H1 (cell line): ENCODE results near the gene EPB41L4B. TPM values are rescaled to one million over a fixed set of nuclear protein-coding genes. Genes with fewer than 3 reads are reported as not detected.

Experiments used
- CTCF ChIA-PET: fragments of 300-600 bp; sonication (Branson Sonifier 250); formaldehyde crosslinking; loops from one replicate; lab custom pipeline; 2021; ENCODE audit not compliant: partially characterized antibody; lab: Charles Lee
- POLR2A ChIA-PET: fragments of 300-600 bp; sonication (Branson Sonifier 250); formaldehyde crosslinking; loops from one replicate; lab custom pipeline; 2021; ENCODE audit warnings: inconsistent platforms; ENCODE audit not compliant: partially characterized antibody; lab: Charles Lee
- DNase-seq, 2 experiments: peaks; one replicate each; pipeline versions ENCODE4 v3.0.0 to v3.0.0-alpha.2; 2010 to 2022; ENCODE audit warnings: low spot score in 2 of 2, low read depth in 1 of 2, mixed read lengths in 1 of 2
- FAIRE-seq: peaks from 2 replicates; lab custom pipeline; 2011; peaks lifted over from hg19 to GRCh38; lab: Jason Lieb, UNC
- H2AFZ ChIP-seq: 2 replicates; pipeline ENCODE4 v1.8.1; 2012; ENCODE audit warnings: low read length, inconsistent platforms
- H2AK5ac ChIP-seq: 2 replicates; pipeline ENCODE4 v1.6.1; 2013; ENCODE audit warnings: low read depth, low read length
- H2BK120ac ChIP-seq: replicated peaks from 2 replicates; pipeline ENCODE3; 2013; ENCODE audit warnings: low read depth, low read length, inconsistent platforms
- H2BK12ac ChIP-seq: 2 replicates; pipeline ENCODE4 v1.6.1; 2013; ENCODE audit warnings: low read depth, low read length
- H2BK15ac ChIP-seq: 2 replicates; pipeline ENCODE4 v1.6.1; 2013; ENCODE audit warnings: low read length
- H2BK20ac ChIP-seq: 2 replicates; pipeline ENCODE4 v1.6.1; 2013; ENCODE audit warnings: low read length
- H2BK5ac ChIP-seq: 2 replicates; pipeline ENCODE4 v1.6.1; 2013; ENCODE audit warnings: low read depth, low read length
- H3K14ac ChIP-seq: 2 replicates; pipeline ENCODE4 v1.6.1; 2013; ENCODE audit warnings: inconsistent platforms; ENCODE audit not compliant: insufficient read length
- H3K18ac ChIP-seq: 2 replicates; pipeline ENCODE4 v1.6.1; 2013; ENCODE audit warnings: low read length; ENCODE audit errors: extremely low read depth
- H3K23ac ChIP-seq: 2 replicates; pipeline ENCODE4 v1.6.1; 2013; ENCODE audit warnings: inconsistent platforms; ENCODE audit not compliant: insufficient read length
- H3K23me2 ChIP-seq: 2 replicates; pipeline ENCODE4 v1.6.1; 2013; ENCODE audit warnings: low read depth, low read length
- H3K27ac ChIP-seq: 2 replicates; pipeline ENCODE4 v1.6.1; 2011; ENCODE audit warnings: low read depth, low read length, inconsistent platforms
- H3K27me3 ChIP-seq, 4 experiments: replicated peaks in 1 of 4; 1 replicate in 1 of 4; 2 replicates in 3 of 4; pipeline versions ENCODE4 v1.6.1 to v1.8.1; 2011 to 2013; ENCODE audit warnings: low read length in 3 of 4, mild to moderate bottlenecking in 3 of 4, inconsistent platforms in 2 of 4, mixed read lengths in 2 of 4, moderate library complexity in 1 of 4; ENCODE audit not compliant: control insufficient read depth in 3 of 4, insufficient read depth in 3 of 4; ENCODE audit errors: extremely low read depth in 1 of 4
- H3K36me3 ChIP-seq, 4 experiments: 2 replicates each; pipeline versions ENCODE4 v1.6.1 to v1.8.1; 2011 to 2013; ENCODE audit warnings: mild to moderate bottlenecking in 4 of 4, low read length in 3 of 4, moderate library complexity in 2 of 4, control low read depth in 1 of 4, inconsistent platforms in 1 of 4; ENCODE audit not compliant: insufficient read depth in 4 of 4, control insufficient read depth in 2 of 4
- H3K4ac ChIP-seq: replicated peaks from 2 replicates; pipeline ENCODE3; 2013; ENCODE audit warnings: low read length, low read depth, mixed read lengths, inconsistent platforms; ENCODE audit not compliant: insufficient read length
- H3K4me1 ChIP-seq, 4 experiments: replicated peaks in 1 of 4; 1 replicate in 1 of 4; 2 replicates in 3 of 4; pipeline versions ENCODE4 v1.6.1 to v1.8.1; 2011 to 2013; ENCODE audit warnings: low read length in 3 of 4, inconsistent platforms in 2 of 4, mixed read lengths in 1 of 4; ENCODE audit not compliant: insufficient read depth in 4 of 4, control insufficient read depth in 3 of 4
- H3K4me2 ChIP-seq, 2 experiments: 2 replicates each; pipeline versions ENCODE4 v1.6.1 to v1.8.1; 2011 to 2013; ENCODE audit warnings: low read depth in 2 of 2, low read length in 2 of 2, control low read depth in 1 of 2, inconsistent platforms in 1 of 2, mild to moderate bottlenecking in 1 of 2; ENCODE audit not compliant: insufficient read depth in 1 of 2
- H3K4me3 ChIP-seq, 4 experiments: fragments of 200-600, 300-600 bp in 1 of 4; sonication (generic), shearing (Covaris generic), sonication (Bioruptor Twin) in 1 of 4; 2 replicates each; pipeline versions ENCODE4 v1.5.1 to v1.8.1; 2011 to 2016; ENCODE audit warnings: low read length in 4 of 4, low read depth in 3 of 4, control low read depth in 2 of 4, inconsistent platforms in 2 of 4, mild to moderate bottlenecking in 2 of 4, mixed read lengths in 1 of 4, moderate library complexity in 1 of 4; ENCODE audit not compliant: insufficient read depth in 2 of 4; ENCODE audit errors: extremely low read depth in 1 of 4
- H3K56ac ChIP-seq: replicated peaks from 2 replicates; pipeline ENCODE3; 2013; ENCODE audit warnings: low read depth, mild to moderate bottlenecking, mixed read lengths, low read length, inconsistent platforms; ENCODE audit not compliant: insufficient read length
- H3K79me1 ChIP-seq: 2 replicates; pipeline ENCODE4 v1.6.1; 2013; ENCODE audit warnings: low read depth, low read length, control low read depth
- H3K79me2 ChIP-seq, 2 experiments: 2 replicates each; pipeline versions ENCODE4 v1.6.1 to v1.8.1; 2012 to 2013; ENCODE audit warnings: low read length in 2 of 2, mild to moderate bottlenecking in 2 of 2, inconsistent platforms in 1 of 2; ENCODE audit not compliant: insufficient read depth in 2 of 2, control insufficient read depth in 1 of 2
- H3K9ac ChIP-seq, 4 experiments: replicated peaks in 1 of 4; 1 replicate in 1 of 4; 2 replicates in 3 of 4; pipeline versions ENCODE4 v1.6.1 to v1.8.1; 2011 to 2013; ENCODE audit warnings: low read depth in 3 of 4, low read length in 3 of 4, control low read depth in 2 of 4, mild to moderate bottlenecking in 2 of 4, moderate library complexity in 2 of 4, inconsistent platforms in 1 of 4; ENCODE audit errors: extremely low read depth in 1 of 4
- H3K9me3 ChIP-seq, 2 experiments: 2 replicates each; pipeline versions ENCODE4 v1.6.1 to v1.8.1; 2012 to 2013; ENCODE audit warnings: mild to moderate bottlenecking in 2 of 2, moderate library complexity in 2 of 2, control low read depth in 1 of 2, inconsistent platforms in 1 of 2, low read depth in 1 of 2, low read length in 1 of 2, mixed read lengths in 1 of 2; ENCODE audit not compliant: insufficient read depth in 2 of 2
- H4K20me1 ChIP-seq, 2 experiments: replicated peaks in 1 of 2; 2 replicates each; pipeline versions ENCODE3 to v1.8.1; 2011 to 2013; ENCODE audit warnings: inconsistent platforms in 2 of 2, low read length in 2 of 2, mild to moderate bottlenecking in 1 of 2; ENCODE audit not compliant: insufficient read depth in 2 of 2, control insufficient read depth in 1 of 2
- H4K5ac ChIP-seq: 2 replicates; pipeline ENCODE4 v1.6.1; 2013; ENCODE audit warnings: low read length, low read depth, mixed read lengths, inconsistent platforms; ENCODE audit not compliant: insufficient read length
- H4K8ac ChIP-seq: 2 replicates; pipeline ENCODE4 v1.8.0; 2013; ENCODE audit warnings: mild to moderate bottlenecking, moderate library complexity, low read length, inconsistent platforms; ENCODE audit not compliant: insufficient read depth; ENCODE audit errors: extremely low read depth
- H4K91ac ChIP-seq: replicated peaks from 2 replicates; pipeline ENCODE3; 2013; ENCODE audit warnings: low read length, mixed read lengths, inconsistent platforms; ENCODE audit not compliant: insufficient read length
- CTCF ChIP-seq, 3 experiments: IDR thresholded peaks; 1 replicate in 2 of 3; 2 replicates in 1 of 3; pipeline versions ENCODE4 v1.5.1 to v1.6.1; 2011; ENCODE audit warnings: low read length in 3 of 3, mild to moderate bottlenecking in 3 of 3, inconsistent platforms in 2 of 3, low read depth in 1 of 3, moderate library complexity in 1 of 3; ENCODE audit not compliant: insufficient read depth in 1 of 3; ENCODE audit errors: control extremely low read depth in 1 of 3
- HDAC2 ChIP-seq, 2 experiments: fragments of 300-600 bp in 1 of 2; sonication (generic) in 1 of 2; IDR thresholded peaks; 2 replicates each; pipeline ENCODE4 v1.6.1; 2011 to 2012; ENCODE audit warnings: low read depth in 2 of 2, low read length in 2 of 2, mild to moderate bottlenecking in 2 of 2, moderate library complexity in 2 of 2, borderline replicate concordance in 1 of 2, inconsistent platforms in 1 of 2
- KDM4A ChIP-seq: IDR thresholded peaks from one replicate; pipeline ENCODE4 v1.7.1; 2012; ENCODE audit warnings: low read depth, mild to moderate bottlenecking, moderate library complexity, low read length, inconsistent platforms; ENCODE audit not compliant: severe bottlenecking
- NRF1 ChIP-seq: IDR thresholded peaks from 2 replicates; pipeline ENCODE4 v1.6.1; 2011; ENCODE audit warnings: mild to moderate bottlenecking, low read depth, low read length, improper control_type of control experiment
- RAD21 ChIP-seq, 2 experiments: IDR thresholded peaks in 1 of 2; conservative IDR thresholded peaks in 1 of 2; 2 replicates each; pipeline ENCODE4 v1.6.1; 2011; ENCODE audit warnings: low read depth in 2 of 2, low read length in 2 of 2, improper control_type of control experiment in 1 of 2, inconsistent platforms in 1 of 2, mild to moderate bottlenecking in 1 of 2, moderate library complexity in 1 of 2
- SRF ChIP-seq: IDR thresholded peaks from 2 replicates; pipeline ENCODE4 v1.6.1; 2011; ENCODE audit warnings: mild to moderate bottlenecking, low read depth, low read length, moderate library complexity
- SUZ12 ChIP-seq: fragments of 200-600 bp; sonication (generic); IDR thresholded peaks from 2 replicates; pipeline ENCODE4 v1.6.1; 2012; ENCODE audit warnings: mild to moderate bottlenecking, inconsistent platforms, low read length, moderate library complexity, mixed read lengths
- TCF12 ChIP-seq: IDR thresholded peaks from 2 replicates; pipeline ENCODE4 v1.6.1; 2011; ENCODE audit warnings: low read depth, mild to moderate bottlenecking, low read length
- whole genome bisulfite sequencing, 2 experiments: shearing (Covaris generic) in 1 of 2; methylation state at CpG; one replicate each; pipeline versions ENCODE4 v1.1.6 to v1.1.7; 2013 to 2015; ENCODE audit warnings: low lambda C conversion rate in 2 of 2, mixed read lengths in 2 of 2, inconsistent platforms in 1 of 2, low coverage in 1 of 2, missing lambda C conversion rate in 1 of 2; ENCODE audit not compliant: insufficient replicate concordance in 2 of 2, insufficient coverage in 1 of 2, insufficient read length in 1 of 2; ENCODE audit errors: extremely low coverage in 1 of 2, missing lambda C conversion rate in 1 of 2; 5-methylcytosine and 5-hydroxymethylcytosine counted together
- polyA plus RNA-seq, 7 experiments: library from polyadenylated mRNA; depleted of rRNA in 3 of 7; stranded (reverse) in 5 of 7; unstranded in 2 of 7; fragments of >200 nt in 5 of 7; fragments of 200-250 nt in 2 of 7; gene quantifications; 1 replicate in 5 of 7; 2 replicates in 1 of 7; 4 replicates in 1 of 7; pipeline versions ENCODE4 v1.2.1 to v1.2.3, GENCODE V29; 2011 to 2013; ENCODE audit warnings: missing spikeins in 2 of 7, mixed read lengths in 2 of 7
- total RNA-seq: library from RNA; stranded (reverse); fragmentation: NEBNext Ultra II Directional; extraction: Animal tissue kit (Norgen Biotek cat#: 25700); gene quantifications from 2 replicates; pipeline ENCODE4 v1.2.1, GENCODE V29; 2021
- TF ChIP-seq, protein P1 (sequence below): IDR thresholded peaks from 2 replicates; pipeline ENCODE4 v1.6.1; 2012; ENCODE audit warnings: inconsistent platforms

Gene EPB41L4B
- total and polyA plus RNA-seq, 2 of the 8 experiments (the other 6 are each of a cell fraction or from before 2014, with no cell fraction given): 11.9 to 25.0 TPM

GRCh38 chr9:109198736-109199382 is 122.0 kb downstream of the EPB41L4B start:
- Histone ChIP-seq H4K5ac (no peak overlapping the region), H3K27ac (no peak overlapping the region), H3K79me2 (no peaks in the 10 kb centered on the region), H3K27me3 (no peaks in the 10 kb centered on the region), H3K4me1 (no peaks in the 10 kb centered on the region), H3K56ac (no peak overlapping the region), H3K4me2 (no peak overlapping the region), H3K18ac (no peak overlapping the region), H4K91ac (no peak overlapping the region), H2BK120ac (no peak overlapping the region), H3K23me2 (no peaks in the 10 kb centered on the region), H2AFZ (no peak overlapping the region), H3K36me3 (no peaks in the 10 kb centered on the region), H2BK15ac (no peak overlapping the region), H2BK12ac (no peak overlapping the region), H3K4me3 (no peak overlapping the region), H3K23ac (no peak overlapping the region), H2AK5ac (no peak overlapping the region), H3K79me1 (no peaks in the 10 kb centered on the region), H4K8ac (no peak overlapping the region), H3K9ac (no peak overlapping the region), H2BK5ac (no peak overlapping the region), H4K20me1 (no peaks in the 10 kb centered on the region), H3K9me3 (no peaks in the 10 kb centered on the region), H3K4ac (no peak overlapping the region), H3K14ac (no peak overlapping the region), H2BK20ac (no peak overlapping the region)
- CTCF ChIA-PET: interaction anchor here (0.6 to 5.9 kb wide), 26 partner anchors 10 to 849 kb away, joined by 3 to 36 read pairs (median 4); no protein-coding TSS in a partner anchor
- no peak for TF ChIP-seq SUZ12
- TF ChIP-seq SRF: no peak
- TF ChIP-seq CTCF (IDR thresholded peaks at IDR 0.05; ENCODE audit: control extremely low read depth in 1 of 3, insufficient read depth in 1 of 3, low read depth in 1 of 3, low read length in 3 of 3): peak; percentile 35 to 62 (median 48)
- TF ChIP-seq HDAC2 (IDR thresholded peaks at IDR 0.05; ENCODE audit: borderline replicate concordance in 1 of 2, low read depth in 2 of 2, low read length in 2 of 2): no peak
- TF ChIP-seq, protein P1, sequence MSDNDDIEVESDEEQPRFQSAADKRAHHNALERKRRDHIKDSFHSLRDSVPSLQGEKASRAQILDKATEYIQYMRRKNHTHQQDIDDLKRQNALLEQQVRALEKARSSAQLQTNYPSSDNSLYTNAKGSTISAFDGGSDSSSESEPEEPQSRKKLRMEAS: 0 out of 2 replicates have a peak, but pooled peaks have one; percentile 27
- TF ChIP-seq RAD21 (IDR thresholded peaks at IDR 0.05 in 1 of 2, conservative IDR thresholded peaks at IDR 0.05 in 1 of 2; ENCODE audit: low read depth in 2 of 2, low read length in 2 of 2): peak; percentile 42 to 58
- no peak for TF ChIP-seq KDM4A
- TF ChIP-seq NRF1: no peak
- no peak for TF ChIP-seq TCF12
- WGBS, 2 experiments: 77% methylated on average over 6 of the region's 6 CpGs; no CpG with 5 or more reads in 1 of the 2 experiments
- FAIRE-seq (no peak), DNase-seq (no peak)
- POLR2A ChIA-PET: no interaction called here
